Pancreas (tissue), 10 donors: ENCODE results near the gene LRRC14B. TPM values are rescaled to one million over a fixed set of nuclear protein-coding genes. Genes with fewer than 3 reads are reported as not detected.

ENCODE experiments used
- ATAC-seq, 4 donors: fragments of 200-7000 bp; cut with Tn5 transposase; one replicate each; pipeline versions ENCODE4 v1.8.0 to v1.9.1; 2020; ENCODE audit warnings: mild to moderate bottlenecking in 4 of 4, moderate library complexity in 4 of 4
- DNase-seq, 6 donors: peaks; one replicate each; pipeline ENCODE4 v3.0.0-alpha.2; 2020
- FAIRE-seq: peaks from 2 replicates; lab custom pipeline; 2012; peaks lifted over from hg19 to GRCh38; lab: Jason Lieb, UNC
- H3K27ac ChIP-seq, 4 donors: fragments of 200-600 bp; sonication (generic); 1 replicate in 3 of 4; 2 replicates in 1 of 4; pipeline versions ENCODE4 v1.5.0 to v1.8.0; 2020
- H3K27me3 ChIP-seq, 4 donors: fragments of 200-600 bp; one replicate each; pipeline ENCODE4 v1.8.0; 2021
- H3K36me3 ChIP-seq, 3 donors: fragments of 200-600 bp; sonication (generic) in 1 of 3; one replicate each; pipeline versions ENCODE4 v1.5.0 to v1.8.0; 2020 to 2021
- H3K4me1 ChIP-seq, 3 donors: fragments of 200-600 bp; one replicate each; pipeline ENCODE4 v1.8.0; 2021
- H3K4me3 ChIP-seq, 4 donors: fragments of 200-600 bp; sonication (generic) in 2 of 4; one replicate each; pipeline versions ENCODE4 v1.5.0 to v1.8.0; 2020 to 2021
- H3K9me3 ChIP-seq, 4 donors: fragments of 200-600 bp; one replicate each; pipeline ENCODE4 v1.8.0; 2021
- CTCF ChIP-seq, 4 donors: fragments of 200-600 bp; sonication (generic) in 3 of 4; IDR thresholded peaks; one replicate each; pipeline versions ENCODE4 v1.5.0 to v1.8.0; 2021; ENCODE audit warnings: antibody characterized with exemption in 4 of 4
- WGBS, 2 donors: extraction: QIAGEN DNeasy Blood & Tissue Kit; methylation state at CpG; one replicate each; pipeline ENCODE4 v1.1.7; 2013; 5-methylcytosine and 5-hydroxymethylcytosine counted together
- intact Hi-C, 3 donors: fragments of 100-400 bp; cut with DNase I; formaldehyde crosslinking; loops; one replicate each; pipeline versions ENCODE4 v1.11.1 to v1.14.2; 2022
- polyA plus RNA-seq, 2 donors: library from polyadenylated mRNA; stranded (reverse); fragments of 200-250 nt; gene quantifications; one replicate each; pipeline ENCODE4 v1.2.3, GENCODE V29; 2013
- total RNA-seq, 6 donors: library from RNA; stranded (reverse); fragmentation: NEBNext Ultra II Directional in 4 of 6; extraction: Animal tissue kit (Norgen Biotek cat#: 25700) in 4 of 6; gene quantifications; one replicate each; pipeline versions ENCODE4 v1.2.1 to v1.2.4, GENCODE V29; 2021 to 2023
- donor health status: healthy with polysubstance abuse.
- donor health status: DM: no; HTN: no; CAD: no; lungs with moderate emphysema.
- donor health status: DM: no; HTN: no; CAD: no.
- donor health status: control.
- donor health status: control.
- donor health status: Bipolar disorder and iron deficiency.
- donor health status: DM: yes; HTN: yes; CAD: no.
- donor health status: DM: no; HTN: no; CAD: no.
- donor health status: DM: no; HTN: no; CAD: no.
- donor health status: DM: yes; HTN: yes; CAD: no.

Gene LRRC14B
- total and polyA plus RNA-seq, 8 donors = not detected

- H3K9me3 ChIP-seq = peaks cover 0 to 6% (median 0%) of the 10 kb centered on the region in 4 donors
- ATAC-seq (no peak), DNase-seq (no peak), FAIRE-seq (no peak)
- WGBS, 2 donors = 74 to 84% methylated on average over 8 of the region's 8 CpGs
- H3K4me3 ChIP-seq = no peak overlapping the region
- H3K27me3 ChIP-seq = no peaks in the 10 kb centered on the region
- intact Hi-C loops = no loop called here
- no peaks in the 10 kb centered on the region for H3K36me3 ChIP-seq
- no peak overlapping the region for H3K27ac ChIP-seq
- TF ChIP-seq CTCF (IDR thresholded peaks at IDR 0.05) = no peak
- H3K4me1 ChIP-seq = no peaks in the 10 kb centered on the region
Observed at GRCh38 chr5:144941-145340, 46.4 kb upstream of the LRRC14B start.

- Histone ChIP-seq H3K4me3 (no peak overlapping the region), H3K27me3 (no peaks in the 10 kb centered on the region), H3K9me3 (peaks cover 0 to 6% (median 0%) of the 10 kb centered on the region in 4 donors), H3K36me3 (no peaks in the 10 kb centered on the region), H3K4me1 (no peaks in the 10 kb centered on the region), H3K27ac (no peak overlapping the region)
- intact Hi-C loops = no loop called here
- ATAC-seq (no peak), DNase-seq (no peak), FAIRE-seq (no peak)
- TF ChIP-seq CTCF (IDR thresholded peaks at IDR 0.05) = no peak
- 72 to 89% methylated on average over 7 of the region's 7 CpGs for WGBS, 2 donors
Observed at GRCh38 chr5:145585-146323, 45.5 kb upstream of the LRRC14B start.

- Histone ChIP-seq H3K27me3 (no peaks in the 10 kb centered on the region), H3K27ac (no peak overlapping the region), H3K4me1 (no peaks in the 10 kb centered on the region), H3K4me3 (no peak overlapping the region), H3K36me3 (no peaks in the 10 kb centered on the region), H3K9me3 (peaks cover 0 to 6% (median 0%) of the 10 kb centered on the region in 4 donors)
- 96 to 97% methylated on average over 1 of the region's 1 CpG for WGBS, 2 donors
- ATAC-seq = no peak
- FAIRE-seq = no peak
- DNase-seq = no peak
- TF ChIP-seq CTCF (IDR thresholded peaks at IDR 0.05) = no peak
- intact Hi-C loops = no loop called here
Observed at GRCh38 chr5:147751-148150, 43.5 kb upstream of the LRRC14B start.

GRCh38 chr5:149745-150485 lies 41.4 kb upstream of the LRRC14B start:
- DNase-seq (no peak), ATAC-seq (no peak), FAIRE-seq (no peak)
- no peak overlapping the region for H3K4me3 ChIP-seq
- no peaks in the 10 kb centered on the region for H3K36me3 ChIP-seq
- peaks cover 0 to 6% (median 0%) of the 10 kb centered on the region in 4 donors for H3K9me3 ChIP-seq
- H3K27me3 ChIP-seq = no peaks in the 10 kb centered on the region
- no peaks in the 10 kb centered on the region for H3K4me1 ChIP-seq
- intact Hi-C loops = no loop called here
- H3K27ac ChIP-seq = no peak overlapping the region
- TF ChIP-seq CTCF (IDR thresholded peaks at IDR 0.05) = no peak
- 57 to 67% methylated on average over 6 of the region's 6 CpGs for WGBS, 2 donors

- no peak for ATAC-seq
- no peak for TF ChIP-seq CTCF (IDR thresholded peaks at IDR 0.05)
- FAIRE-seq = no peak
- no peaks in the 10 kb centered on the region for H3K4me1 ChIP-seq
- H3K27ac ChIP-seq = no peak overlapping the region
- H3K27me3 ChIP-seq = no peaks in the 10 kb centered on the region
- DNase-seq = no peak
- intact Hi-C loops = no loop called here
- H3K36me3 ChIP-seq = no peaks in the 10 kb centered on the region
- H3K4me3 ChIP-seq = no peak overlapping the region
- peaks cover 0 to 6% (median 0%) of the 10 kb centered on the region in 4 donors for H3K9me3 ChIP-seq
- 68 to 88% methylated on average over 4 of the region's 4 CpGs for WGBS, 2 donors
Observed at GRCh38 chr5:150746-151145, 40.5 kb upstream of the LRRC14B start.
